Heart left ventricle (tissue), 16 donors: ENCODE data around the gene REPIN1. TPM values are rescaled to one million over a fixed set of nuclear protein-coding genes. Genes with fewer than 3 reads are reported as not detected.

Experiments
- ATAC-seq, 4 donors: fragments of 200-7000 bp; cut with Tn5 transposase; one replicate each; pipeline ENCODE4 v1.9.1; 2020 to 2022; ENCODE audit warnings: moderate library complexity in 4 of 4, mild to moderate bottlenecking in 3 of 4, moderate number of reproducible peaks in 1 of 4
- DNase-seq, 5 donors: peaks; one replicate each; pipeline ENCODE4 v3.0.0-alpha.2; 2020
- H3K27ac ChIP-seq, 12 donors: fragments of 200-600 bp; sonication (generic) in 4 of 12; one replicate each; pipeline versions ENCODE4 v1.5.0 to v1.8.0; 2016 to 2022; ENCODE audit warnings: mild to moderate bottlenecking in 2 of 12
- H3K27me3 ChIP-seq, 9 donors: fragments of 200-600 bp; sonication (generic) in 2 of 9; one replicate each; pipeline versions ENCODE4 v1.5.1 to v1.8.0; 2016 to 2022; ENCODE audit warnings: mild to moderate bottlenecking in 3 of 9
- H3K36me3 ChIP-seq, 9 donors: fragments of 200-600 bp; sonication (generic) in 2 of 9; one replicate each; pipeline versions ENCODE4 v1.5.0 to v1.8.0; 2018 to 2022; ENCODE audit warnings: mild to moderate bottlenecking in 2 of 9
- H3K4me1 ChIP-seq, 12 donors: fragments of 200-600 bp; sonication (generic) in 4 of 12; one replicate each; pipeline versions ENCODE4 v1.5.0 to v1.8.0; 2016 to 2022; ENCODE audit warnings: mild to moderate bottlenecking in 3 of 12
- H3K4me3 ChIP-seq, 12 donors: fragments of 200-600 bp; sonication (generic) in 4 of 12; one replicate each; pipeline versions ENCODE4 v1.5.0 to v1.8.0; 2017 to 2022; ENCODE audit warnings: mild to moderate bottlenecking in 9 of 12, moderate library complexity in 4 of 12
- H3K9me3 ChIP-seq, 12 donors: fragments of 200-600 bp; sonication (generic) in 4 of 12; one replicate each; pipeline versions ENCODE4 v1.5.0 to v1.8.0; 2016 to 2022; ENCODE audit warnings: mild to moderate bottlenecking in 1 of 12
- POLR2A ChIP-seq, 2 donors: fragments of 450-650 bp; IDR thresholded peaks; one replicate each; pipeline ENCODE4 v1.6.1; 2017; ENCODE audit warnings: antibody characterized with exemption in 2 of 2, mild to moderate bottlenecking in 2 of 2, moderate library complexity in 2 of 2
- WGBS, 4 donors: extraction: QIAGEN DNeasy Blood & Tissue Kit in 2 of 4; methylation state at CpG; one replicate each; pipeline versions ENCODE4 v1.1.5 to v1.1.7; 2013 to 2018; 5-methylcytosine and 5-hydroxymethylcytosine counted together
- intact Hi-C, 10 donors: fragments of 100-400 bp; cut with DNase I; formaldehyde crosslinking; loops; one replicate each; pipeline versions ENCODE4 v1.11.1 to v1.14.2; 2022
- polyA plus RNA-seq, 2 donors: library from polyadenylated mRNA; stranded (reverse); fragments of 200-250 nt; gene quantifications; one replicate each; pipeline ENCODE4 v1.2.3, GENCODE V29; 2013
- total RNA-seq, 9 donors: library from RNA; depleted of rRNA in 2 of 9; stranded (reverse); fragments of >200 nt in 2 of 9; fragmentation: NEBNext Ultra II Directional in 3 of 9; extraction: Animal tissue kit (Norgen Biotek cat#: 25700) in 3 of 9; gene quantifications; one replicate each; pipeline versions ENCODE4 v1.1.0 to v1.2.4, GENCODE V29; 2016 to 2023
- TF ChIP-seq, protein P1 (sequence below), 12 donors: fragments of 200-600 bp; sonication (generic) in 4 of 12; IDR thresholded peaks; one replicate each; pipeline versions ENCODE4 v1.5.0 to v1.8.0; 2018 to 2022; ENCODE audit warnings: antibody characterized with exemption in 12 of 12, mild to moderate bottlenecking in 5 of 12
- donor health status: ischemic (EF 13 %, LVEDD 7.1; RV severe dilation, severe dysfunction).
- donor health status: healthy with polysubstance abuse.
- donor health status: DM: no; HTN: yes; CAD: no.
- donor health status: DM: no; HTN: no; CAD: no.
- donor health status: ischemic (EF 25% LVEDD 6.9; RV normal size, moderate dysfunction).
- donor health status: ischemic (EF 25% LVEDD 5.7; RV mildly dilated, moderate dysfunction).
- donor health status: healthy.
- donor health status: DM: yes; HTN: yes; CAD: no.
- donor health status: ischemic (EF 35%, LVEDD 5.7; RV mildly dilated, moderate dysfunction).
- donor health status: nonischemic (EF 11% LVEDD 7.7; RV severe dilation, severe dysfunction).
- donor health status: DM: yes; HTN: yes; CAD: no.
- donor health status: PGD.
- donor health status: ischemic (EF 29% LVEDD 5.4; RV normal size, mild dysfunction).
- donor health status: nonischemic (EF 23%, LVEDD 6.1; RV moderate dilation, normal function).

Gene REPIN1
- total and polyA plus RNA-seq, 11 donors: 49.8 to 141 (median 98.4) TPM

DNA sequence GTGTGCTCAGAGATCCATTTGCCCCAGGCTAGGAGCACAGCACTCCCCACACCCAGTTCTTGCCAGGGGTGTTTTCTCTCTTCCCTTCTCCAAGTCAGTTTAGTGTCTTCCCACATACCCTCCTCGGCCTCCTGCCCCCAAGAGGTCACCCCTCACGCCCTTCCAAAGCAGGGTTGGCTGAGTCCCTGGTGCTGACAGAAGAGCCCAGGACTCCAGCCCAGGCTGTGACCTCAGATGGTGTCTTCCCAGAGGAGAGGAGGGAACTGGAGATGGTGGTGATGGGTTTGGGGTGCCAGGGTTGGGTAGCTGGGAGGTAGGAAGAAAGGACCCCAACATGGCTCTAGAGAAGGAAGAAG lies 30.3 kb downstream of the REPIN1 start:
- TF ChIP-seq, protein P1, sequence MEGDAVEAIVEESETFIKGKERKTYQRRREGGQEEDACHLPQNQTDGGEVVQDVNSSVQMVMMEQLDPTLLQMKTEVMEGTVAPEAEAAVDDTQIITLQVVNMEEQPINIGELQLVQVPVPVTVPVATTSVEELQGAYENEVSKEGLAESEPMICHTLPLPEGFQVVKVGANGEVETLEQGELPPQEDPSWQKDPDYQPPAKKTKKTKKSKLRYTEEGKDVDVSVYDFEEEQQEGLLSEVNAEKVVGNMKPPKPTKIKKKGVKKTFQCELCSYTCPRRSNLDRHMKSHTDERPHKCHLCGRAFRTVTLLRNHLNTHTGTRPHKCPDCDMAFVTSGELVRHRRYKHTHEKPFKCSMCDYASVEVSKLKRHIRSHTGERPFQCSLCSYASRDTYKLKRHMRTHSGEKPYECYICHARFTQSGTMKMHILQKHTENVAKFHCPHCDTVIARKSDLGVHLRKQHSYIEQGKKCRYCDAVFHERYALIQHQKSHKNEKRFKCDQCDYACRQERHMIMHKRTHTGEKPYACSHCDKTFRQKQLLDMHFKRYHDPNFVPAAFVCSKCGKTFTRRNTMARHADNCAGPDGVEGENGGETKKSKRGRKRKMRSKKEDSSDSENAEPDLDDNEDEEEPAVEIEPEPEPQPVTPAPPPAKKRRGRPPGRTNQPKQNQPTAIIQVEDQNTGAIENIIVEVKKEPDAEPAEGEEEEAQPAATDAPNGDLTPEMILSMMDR (IDR thresholded peaks at IDR 0.05): no peak
- no peak for TF ChIP-seq POLR2A (IDR thresholded peaks at IDR 0.05)
- ATAC-seq: peak in 3 of 4 donors; percentile 13 to 29 (median 16)
- Histone ChIP-seq H3K9me3 (no peaks in the 10 kb centered on the region), H3K27me3 (no peaks in the 10 kb centered on the region), H3K27ac (peak overlapping the region in 1 of 12 donors; percentile 11), H3K36me3 (peaks cover 0 to 24% (median 0%) of the 10 kb centered on the region in 9 donors), H3K4me3 (no peak overlapping the region), H3K4me1 (peaks cover 0 to 15% (median 7%) of the 10 kb centered on the region in 12 donors)
- peak in 1 of 5 donors; percentile 23 for DNase-seq
- intact Hi-C loops: no loop called here
- WGBS, 4 donors: 36 to 54% (median 50%) methylated on average over 2 of the region's 2 CpGs

DNA sequence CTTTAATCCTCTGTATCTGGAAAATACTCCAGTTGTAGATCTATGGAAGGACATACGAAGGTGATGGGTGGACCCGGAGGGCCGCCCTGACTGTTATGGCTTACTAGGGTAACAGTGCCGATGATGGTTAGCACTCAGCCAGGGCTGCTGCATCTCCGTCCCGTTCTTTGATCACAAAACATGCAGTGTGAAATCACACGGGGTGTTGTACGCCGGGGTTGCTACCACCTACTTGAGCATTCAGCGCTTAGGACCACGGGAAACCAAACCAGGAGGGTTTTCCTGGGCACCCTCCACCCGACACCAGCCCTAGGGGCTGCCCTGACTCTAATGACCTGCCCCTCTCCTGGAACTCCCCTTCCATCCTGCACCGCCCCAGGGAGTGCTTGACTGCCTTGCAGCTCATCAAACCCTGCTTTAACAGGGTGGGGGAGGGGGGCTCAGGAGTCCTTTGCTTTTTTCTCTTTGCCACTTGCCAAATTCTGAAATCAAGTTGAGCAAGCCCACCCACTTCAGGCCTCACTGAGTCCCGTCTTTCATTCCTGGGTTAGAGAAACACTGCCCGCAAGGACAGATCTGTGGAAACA lies 30.9 kb downstream of the REPIN1 start:
- intact Hi-C loops: loop anchor here in 2 of 10 donors (5.0 to 10.0 kb wide), 2 partner anchors 32 to 525 kb away; partner anchors contain the start of genes ATP6V0E2 (in 1 of the 2) and REPIN1 (in 1 of the 2)
- no peak overlapping the region for H3K27ac ChIP-seq
- TF ChIP-seq POLR2A (IDR thresholded peaks at IDR 0.05): no peak
- TF ChIP-seq, protein P1 (IDR thresholded peaks at IDR 0.05): no peak

DNA sequence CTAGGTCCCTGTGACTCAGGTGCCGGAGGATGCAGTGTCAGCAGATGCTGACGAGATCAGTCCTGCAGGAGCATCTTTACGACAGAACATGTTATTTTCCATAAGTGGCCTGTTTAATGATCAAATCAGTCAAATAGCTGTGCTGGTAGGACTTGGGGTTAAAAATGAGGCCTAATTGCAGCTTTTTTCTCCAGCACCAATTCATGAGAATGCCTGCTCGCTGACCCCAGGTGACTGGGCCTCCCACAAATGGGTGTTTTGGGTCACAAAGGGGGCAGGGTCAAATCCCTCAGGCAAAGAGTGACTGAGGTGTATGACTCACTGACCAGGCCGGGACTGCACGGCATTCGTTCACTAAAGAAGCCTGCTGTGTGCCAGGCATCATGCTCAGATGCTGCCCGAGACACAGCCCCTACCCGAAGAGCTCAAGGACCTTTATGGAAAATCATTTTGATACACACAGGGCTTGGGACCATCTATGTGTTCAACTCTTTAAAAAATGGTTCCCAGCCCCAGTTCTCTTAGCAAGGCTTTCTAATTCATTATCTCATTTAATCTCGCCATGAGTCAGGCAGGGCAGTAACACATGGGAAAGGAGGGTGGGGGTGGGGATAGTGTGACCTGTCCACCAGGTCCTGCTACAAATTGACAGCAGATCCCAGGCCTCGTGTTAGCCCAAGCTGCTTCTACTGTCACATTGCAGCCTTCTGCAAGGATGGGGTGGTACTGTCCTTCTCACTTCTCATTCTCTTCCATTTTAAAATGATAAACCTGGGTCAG lies 31.6 kb downstream of the REPIN1 start:
- no peaks in the 10 kb centered on the region for H3K9me3 ChIP-seq
- TF ChIP-seq, protein P1 (IDR thresholded peaks at IDR 0.05): no peak
- TF ChIP-seq POLR2A (IDR thresholded peaks at IDR 0.05): no peak
- peaks cover 0 to 24% (median 0%) of the 10 kb centered on the region in 9 donors for H3K36me3 ChIP-seq
- ATAC-seq (no peak), DNase-seq (no peak)
- H3K4me1 ChIP-seq: peaks cover 0 to 25% (median 14%) of the 10 kb centered on the region in 12 donors
- 72 to 84% (median 73%) methylated on average over 10 to 11 of the region's 11 CpGs for WGBS, 4 donors
- H3K4me3 ChIP-seq: no peak overlapping the region
- H3K27ac ChIP-seq: no peak overlapping the region
- no peaks in the 10 kb centered on the region for H3K27me3 ChIP-seq
- intact Hi-C loops: loop anchor here in 2 of 10 donors (5.0 to 10.0 kb wide), 2 partner anchors 33 to 525 kb away; partner anchors contain the start of genes ATP6V0E2 (in 1 of the 2) and REPIN1 (in 1 of the 2)

More for the DNA sequence above, 30.9 kb downstream of the REPIN1 start:
- 81 to 87% (median 85%) methylated on average over 15 of the region's 15 CpGs for WGBS, 4 donors
- DNase-seq (peak in 1 of 5 donors; percentile 15), ATAC-seq (no peak)
- Histone ChIP-seq H3K36me3 (peaks cover 0 to 24% (median 0%) of the 10 kb centered on the region in 9 donors), H3K9me3 (no peaks in the 10 kb centered on the region), H3K4me1 (peaks cover 0 to 21% (median 12%) of the 10 kb centered on the region in 12 donors), H3K27me3 (no peaks in the 10 kb centered on the region), H3K4me3 (no peak overlapping the region)
